ENCODE results near the gene HS3ST3A1. TPM values are rescaled to one million over a fixed set of nuclear protein-coding genes. Genes with fewer than 3 reads are reported as not detected.

The HS3ST3A1 gene
- total RNA-seq, 1 donor from 2014 or later, result 8.6 TPM

GRCh38 chr17:13518261-13519000 lies 83.3 kb downstream of the HS3ST3A1 start:
- Histone ChIP-seq H3K4me3 (no peak overlapping the region), H3K27ac (peak overlapping the region; percentile 33), H3K9me3 (no peaks in the 10 kb centered on the region), H3K27me3 (no peaks in the 10 kb centered on the region), H3K36me3 (no peaks in the 10 kb centered on the region), H3K4me1 (peaks cover 4% of the 10 kb centered on the region)
- intact Hi-C loops (cut with DNase I), result no loop called here
- no peak for DNase-seq (ENCODE audit: extremely low spot score in 2 of 2)
- TF ChIP-seq CTCF (IDR thresholded peaks at IDR 0.05), result no peak
- TF ChIP-seq POLR2AphosphoS5 (IDR thresholded peaks at IDR 0.05; ENCODE audit: insufficient read depth in 1 of 2, low read depth in 1 of 2), result peak; percentile 9 to 48

- Histone ChIP-seq H3K9me3 (no peaks in the 10 kb centered on the region), H3K4me1 (peaks cover 9% of the 10 kb centered on the region), H3K27ac (peak overlapping the region; percentile 42), H3K4me3 (no peak overlapping the region), H3K36me3 (no peaks in the 10 kb centered on the region), H3K27me3 (no peaks in the 10 kb centered on the region)
- intact Hi-C loops (cut with DNase I), result no loop called here
- DNase-seq (ENCODE audit: extremely low spot score in 2 of 2), result no peak
- TF ChIP-seq CTCF (IDR thresholded peaks at IDR 0.05) (no peak), POLR2A (IDR thresholded peaks at IDR 0.05) (no peak), POLR2AphosphoS5 (IDR thresholded peaks at IDR 0.05; ENCODE audit: insufficient read depth in 1 of 2, low read depth in 1 of 2) (no peak)
These were observed 88.7 kb downstream of the HS3ST3A1 start for GRCh38 chr17:13513039-13513405.

- no peak for TF ChIP-seq POLR2A (IDR thresholded peaks at IDR 0.05)
- no peak for TF ChIP-seq CTCF (IDR thresholded peaks at IDR 0.05)
- no peak for TF ChIP-seq POLR2AphosphoS5 (IDR thresholded peaks at IDR 0.05; ENCODE audit: insufficient read depth in 1 of 2, low read depth in 1 of 2)
- intact Hi-C loops (cut with DNase I), result no loop called here
- Histone ChIP-seq H3K4me1 (peaks cover 9% of the 10 kb centered on the region), H3K36me3 (no peaks in the 10 kb centered on the region), H3K27me3 (no peaks in the 10 kb centered on the region), H3K27ac (no peak overlapping the region), H3K4me3 (no peak overlapping the region), H3K9me3 (no peaks in the 10 kb centered on the region)
- no peak for DNase-seq (ENCODE audit: extremely low spot score in 2 of 2)
These were observed 91.7 kb downstream of the HS3ST3A1 start for GRCh38 chr17:13510062-13510461.

GRCh38 chr17:13509527-13509926 lies 92.2 kb downstream of the HS3ST3A1 start:
- Histone ChIP-seq H3K27ac (no peak overlapping the region), H3K9me3 (no peaks in the 10 kb centered on the region), H3K27me3 (no peaks in the 10 kb centered on the region), H3K4me3 (no peak overlapping the region), H3K36me3 (no peaks in the 10 kb centered on the region), H3K4me1 (peaks cover 9% of the 10 kb centered on the region)
- TF ChIP-seq POLR2A (IDR thresholded peaks at IDR 0.05) (no peak), CTCF (IDR thresholded peaks at IDR 0.05) (no peak), POLR2AphosphoS5 (IDR thresholded peaks at IDR 0.05; ENCODE audit: insufficient read depth in 1 of 2, low read depth in 1 of 2) (no peak)
- DNase-seq (ENCODE audit: extremely low spot score in 2 of 2), result no peak
- intact Hi-C loops (cut with DNase I), result no loop called here

- no peak for DNase-seq (ENCODE audit: extremely low spot score in 2 of 2)
- Histone ChIP-seq H3K27me3 (no peaks in the 10 kb centered on the region), H3K36me3 (no peaks in the 10 kb centered on the region), H3K9me3 (no peaks in the 10 kb centered on the region), H3K4me1 (peaks cover 9% of the 10 kb centered on the region), H3K27ac (no peak overlapping the region), H3K4me3 (no peak overlapping the region)
- TF ChIP-seq POLR2A (IDR thresholded peaks at IDR 0.05) (no peak), POLR2AphosphoS5 (IDR thresholded peaks at IDR 0.05; ENCODE audit: insufficient read depth in 1 of 2, low read depth in 1 of 2) (no peak), CTCF (IDR thresholded peaks at IDR 0.05) (no peak)
- intact Hi-C loops (cut with DNase I), result no loop called here
These were observed 92.8 kb downstream of the HS3ST3A1 start for GRCh38 chr17:13508896-13509295.

Data from vagina (tissue), 2 donors.